Lower leg skin (tissue), 3 donors: Measurements from ENCODE around the gene ST3GAL5.

ENCODE experiments used
- CTCF ChIP-seq, 3 donors: fragments of 450-650 bp; IDR thresholded peaks; one replicate each; pipeline ENCODE4 v1.5.1; 2016; ENCODE audit warnings: antibody characterized with exemption in 3 of 3, mild to moderate bottlenecking in 3 of 3, moderate library complexity in 2 of 3
- POLR2A ChIP-seq, 2 donors: fragments of 450-650 bp; IDR thresholded peaks; one replicate each; pipeline ENCODE4 v1.6.1; 2016 to 2017; ENCODE audit warnings: antibody characterized with exemption in 2 of 2, mild to moderate bottlenecking in 1 of 2, moderate library complexity in 1 of 2

DNA sequence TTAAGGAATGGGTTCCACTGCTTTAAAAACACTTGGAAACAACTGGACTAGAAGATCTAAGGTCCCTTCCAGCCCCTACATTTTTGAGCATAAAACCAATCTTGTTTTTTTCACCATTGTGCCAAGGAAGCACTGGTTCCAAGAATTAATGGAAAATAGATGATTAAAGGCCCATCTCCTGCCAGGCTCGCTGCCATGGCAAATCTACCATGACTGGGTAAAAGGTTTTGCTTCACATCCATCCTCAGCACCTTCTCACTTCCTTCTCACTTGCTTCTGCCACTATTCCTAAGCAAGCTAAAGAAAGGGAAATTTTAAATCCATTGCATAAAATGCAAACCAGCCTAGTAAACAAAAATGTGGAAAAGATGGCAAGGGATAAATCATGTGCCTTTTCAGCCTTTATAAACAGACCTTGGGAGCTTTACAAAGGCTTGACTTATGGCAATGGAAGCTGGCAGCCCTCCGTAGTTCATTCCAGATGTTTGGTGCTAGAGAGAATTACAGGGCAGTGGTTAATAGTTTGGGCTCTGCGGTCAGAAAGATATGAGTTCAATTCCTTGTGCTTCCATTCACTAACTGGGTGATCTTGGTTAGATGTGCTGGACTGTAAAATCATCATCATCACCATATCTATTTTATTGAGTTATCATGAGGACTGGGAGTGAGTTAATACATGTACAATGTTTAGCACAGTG lies 27.0 kb upstream of the ST3GAL5 start:
- TF ChIP-seq CTCF (IDR thresholded peaks at IDR 0.05) (no peak), POLR2A (IDR thresholded peaks at IDR 0.05) (no peak)
